Endothelial cell of umbilical vein (primary cell): ENCODE measurements around the gene CNN2. TPM values are rescaled to one million over a fixed set of nuclear protein-coding genes. Genes with fewer than 3 reads are reported as not detected.

Experiments
- BruUV-seq: library from RNA; stranded (reverse); fragments of 400-500 nt; replicated peaks from 2 replicates; lab custom pipeline; 2021; lab: Mats Ljungman, UMichigan
- CTCF ChIA-PET: fragments of 300-600, 350-600 bp; sonication (Branson Sonifier 250); formaldehyde crosslinking; loops from one replicate; lab custom pipeline; 2021; ENCODE audit warnings: antibody characterized with exemption, inconsistent platforms; lab: Charles Lee
- POLR2A ChIA-PET: fragments of 300-600, 350-600 bp; sonication (Branson Sonifier 250); formaldehyde crosslinking; loops from one replicate; lab custom pipeline; 2021; ENCODE audit warnings: antibody characterized with exemption, inconsistent platforms; lab: Charles Lee
- DNase-seq: peaks from one replicate; pipeline ENCODE4 v3.0.0-alpha.2; 2011; ENCODE audit warnings: low read depth, low spot score
- FAIRE-seq: peaks from 2 replicates; lab custom pipeline; 2011; peaks lifted over from hg19 to GRCh38; lab: Jason Lieb, UNC
- H2AFZ ChIP-seq: 2 replicates; pipeline ENCODE4 v1.6.0; 2012; ENCODE audit warnings: low read depth, low read length, control low read depth, inconsistent platforms
- H3K27ac ChIP-seq: 2 replicates; pipeline ENCODE4 v1.5.1; 2011; ENCODE audit warnings: low read depth, mild to moderate bottlenecking, control low read depth, low read length, moderate library complexity; ENCODE audit not compliant: insufficient read depth
- H3K27me3 ChIP-seq, 2 experiments: 2 replicates each; pipeline versions ENCODE4 v1.6.0 to v1.6.1; 2011; ENCODE audit warnings: low read length in 2 of 2, mixed read lengths in 1 of 2; ENCODE audit not compliant: control insufficient read depth in 2 of 2, insufficient read depth in 2 of 2
- H3K36me3 ChIP-seq, 2 experiments: 2 replicates in 1 of 2; 3 replicates in 1 of 2; pipeline ENCODE4 v1.5.1; 2011; ENCODE audit warnings: low read length in 2 of 2, mild to moderate bottlenecking in 1 of 2, moderate library complexity in 1 of 2; ENCODE audit not compliant: control insufficient read depth in 2 of 2, insufficient read depth in 2 of 2; ENCODE audit errors: extremely low read depth in 1 of 2
- H3K4me1 ChIP-seq: 3 replicates; pipeline ENCODE4 v1.5.1; 2011; ENCODE audit warnings: mild to moderate bottlenecking, low read length; ENCODE audit not compliant: control insufficient read depth, insufficient read depth; ENCODE audit errors: extremely low read depth
- H3K4me2 ChIP-seq: 2 replicates; pipeline ENCODE4 v1.6.1; 2011; ENCODE audit warnings: low read length, control low read depth, mixed read lengths; ENCODE audit not compliant: insufficient read depth
- H3K4me3 ChIP-seq, 3 experiments: fragments of 200-600 bp in 1 of 3; sonication (generic), shearing (Covaris generic) in 1 of 3; replicated peaks in 1 of 3; 2 replicates each; pipeline ENCODE4 v1.5.1; 2011 to 2016; ENCODE audit warnings: control low read depth in 3 of 3, low read length in 3 of 3, mild to moderate bottlenecking in 2 of 3, inconsistent platforms in 1 of 3, low read depth in 1 of 3, moderate library complexity in 1 of 3; ENCODE audit not compliant: insufficient read depth in 1 of 3
- H3K79me2 ChIP-seq: 2 replicates; pipeline ENCODE4 v1.6.0; 2012; ENCODE audit warnings: low read length, inconsistent platforms; ENCODE audit not compliant: control insufficient read depth, insufficient read depth
- H3K9ac ChIP-seq: replicated peaks from 2 replicates; pipeline ENCODE3; 2011; ENCODE audit warnings: low read length, control low read depth; ENCODE audit not compliant: insufficient read depth; ENCODE audit errors: extremely low read depth
- H3K9me1 ChIP-seq: replicated peaks from 3 replicates; pipeline ENCODE4 v1.6.0; 2011; ENCODE audit warnings: mild to moderate bottlenecking, low read length; ENCODE audit not compliant: control insufficient read depth, insufficient read depth; ENCODE audit errors: extremely low read depth
- H3K9me3 ChIP-seq: replicated peaks from 2 replicates; pipeline ENCODE4 v1.5.1; 2012; ENCODE audit warnings: low read length, inconsistent platforms; ENCODE audit not compliant: control insufficient read depth, insufficient read depth
- H4K20me1 ChIP-seq: replicated peaks from 2 replicates; pipeline ENCODE3; 2011; ENCODE audit warnings: mild to moderate bottlenecking, low read length; ENCODE audit not compliant: control insufficient read depth, insufficient read depth; ENCODE audit errors: extremely low read depth
- CTCF ChIP-seq, 2 donors: IDR thresholded peaks; 1 replicate in 1 of 2; 2 replicates in 1 of 2; pipeline ENCODE4 v1.5.1; 2011; ENCODE audit warnings: low read length in 2 of 2, mild to moderate bottlenecking in 2 of 2, moderate library complexity in 2 of 2, control low read depth in 1 of 2, inconsistent platforms in 1 of 2, low read depth in 1 of 2; ENCODE audit not compliant: insufficient read depth in 1 of 2; ENCODE audit errors: extremely low read depth in 1 of 2
- EZH2 ChIP-seq: IDR thresholded peaks from 2 replicates; pipeline ENCODE4 v1.6.1; 2012; ENCODE audit warnings: borderline replicate concordance, low read depth, mild to moderate bottlenecking, moderate library complexity, low read length, inconsistent platforms; ENCODE audit not compliant: severe bottlenecking
- FOS ChIP-seq: IDR thresholded peaks from 2 replicates; pipeline ENCODE4 v1.6.1; 2011; ENCODE audit warnings: mild to moderate bottlenecking, low read length, moderate library complexity, borderline replicate concordance; ENCODE audit not compliant: insufficient read depth
- GATA2 ChIP-seq: IDR thresholded peaks from 2 replicates; pipeline ENCODE4 v1.7.0; 2011; ENCODE audit warnings: low read depth, mild to moderate bottlenecking, moderate library complexity, mixed read lengths, low read length; ENCODE audit not compliant: insufficient read length, insufficient read depth
- JUN ChIP-seq: IDR thresholded peaks from 2 replicates; pipeline ENCODE4 v1.6.1; 2011; ENCODE audit warnings: borderline replicate concordance, low read depth; ENCODE audit not compliant: insufficient read length, insufficient read depth
- MAX ChIP-seq: IDR thresholded peaks from 2 replicates; pipeline ENCODE4 v1.6.1; 2011; ENCODE audit not compliant: insufficient read depth, insufficient read length
- MYC ChIP-seq: IDR thresholded peaks from one replicate; pipeline ENCODE4 v1.6.1; 2011; ENCODE audit warnings: mild to moderate bottlenecking, low read depth, low read length
- POLR2A ChIP-seq: IDR thresholded peaks from 2 replicates; pipeline ENCODE4 v1.6.1; 2012; ENCODE audit warnings: low read depth, mild to moderate bottlenecking, control low read depth, low read length
- POLR2AphosphoS5 ChIP-seq: IDR thresholded peaks from 2 replicates; pipeline ENCODE4 v1.6.1; 2012; ENCODE audit warnings: low read depth, mild to moderate bottlenecking, control low read depth, low read length, moderate library complexity; ENCODE audit not compliant: insufficient read depth
- dilution Hi-C: fragments of 300-500 bp; cut with MboI; formaldehyde crosslinking; loops from one replicate; pipeline ENCODE4 v1.15.0; 2019; ENCODE audit warnings: low sequenced_read_pairs; ENCODE audit not compliant: extremely low pct_ligation_motif_present
- intact Hi-C: fragments of 100-400 bp; cut with micrococcal nuclease; formaldehyde crosslinking; loops from one replicate; pipeline ENCODE4 v1.10.0; 2022
- polyA plus RNA-seq, 4 experiments: library from polyadenylated mRNA; depleted of rRNA in 3 of 4; stranded (reverse) in 3 of 4; unstranded in 1 of 4; fragments of >200 nt; gene quantifications; 2 replicates each; pipeline versions ENCODE4 v1.2.1 to v1.2.3, GENCODE V29; 2011 to 2012; ENCODE audit warnings: missing spikeins in 1 of 4
- total RNA-seq: library from RNA; stranded (reverse); gene quantifications from 2 replicates; pipeline ENCODE4 v1.2.3, GENCODE V29; 2021

The CNN2 gene
- total and polyA plus RNA-seq, 2 donors (not counting 3 experiments of a cell fraction or from before 2014, with no cell fraction given), result 207 to 286 TPM

GRCh38 chr19:1054102-1055027 is 28.0 kb downstream of the CNN2 start:
- no peak for FAIRE-seq
- CTCF ChIA-PET, result interaction anchor here (1.8 kb wide), 1 partner anchor 123 kb away, joined by 4 read pairs; no protein-coding TSS in a partner anchor

More at GRCh38 chr19:1054102-1055027, 28.0 kb downstream of the CNN2 start:
- H3K27ac ChIP-seq, result no peak overlapping the region
- no peak for TF ChIP-seq POLR2A
- TF ChIP-seq MAX, result no peak
- no peak for TF ChIP-seq POLR2AphosphoS5
- TF ChIP-seq CTCF (IDR thresholded peaks at IDR 0.05; ENCODE audit: extremely low read depth in 1 of 2, insufficient read depth in 1 of 2, low read depth in 1 of 2, low read length in 2 of 2), result no peak
- TF ChIP-seq FOS, result no peak
- TF ChIP-seq MYC, result no peak
- no peak for TF ChIP-seq GATA2
- no peak for TF ChIP-seq JUN
- TF ChIP-seq EZH2, result no peak
- H3K79me2 ChIP-seq, result no peaks in the 10 kb centered on the region
- H4K20me1 ChIP-seq, result no peaks in the 10 kb centered on the region
- H3K4me1 ChIP-seq, result no peaks in the 10 kb centered on the region
- no peak overlapping the region for H3K4me3 ChIP-seq
- dilution Hi-C loops (no loop called here), intact Hi-C loops (no loop called here)
- no peak overlapping the region for H3K4me2 ChIP-seq
- no TSS peak for BruUV-seq
- no peak overlapping the region for H2AFZ ChIP-seq
- H3K36me3 ChIP-seq, result no peaks in the 10 kb centered on the region
- POLR2A ChIA-PET, result no interaction called here
- H3K9me3 ChIP-seq, result no peaks in the 10 kb centered on the region
- H3K9me1 ChIP-seq, result no peaks in the 10 kb centered on the region
- no peaks in the 10 kb centered on the region for H3K27me3 ChIP-seq
- H3K9ac ChIP-seq, result no peak overlapping the region
- DNase-seq, result no peak
